ENCODE data around the gene SLC38A1.

GRCh38 chr12:46256942-46257341 lies 11.9 kb downstream of the SLC38A1 start:
- TF ChIP-seq POLR2A (IDR thresholded peaks at IDR 0.05; ENCODE audit: low read depth, low read length) (0 out of 2 replicates have a peak, but pooled peaks have one; percentile 3), POLR2AphosphoS5 (IDR thresholded peaks at IDR 0.05; ENCODE audit: low read depth, low read length) (no peak), SPI1 (IDR thresholded peaks at IDR 0.05; ENCODE audit: low read depth, low read length) (no peak), TAF1 (IDR thresholded peaks at IDR 0.05; ENCODE audit: low read depth, low read length) (no peak), POU2F2 (IDR thresholded peaks at IDR 0.05; ENCODE audit: low read depth, low read length) (no peak)
